Right atrium auricular region (tissue), 2 donors: ENCODE data around the gene CACNA1D. TPM values are rescaled to one million over a fixed set of nuclear protein-coding genes. Genes with fewer than 3 reads are reported as not detected.

Experiments
- DNase-seq: peaks from one replicate; pipeline ENCODE4 v3.0.0-alpha.2; 2019; ENCODE audit warnings: low spot score
- H3K27ac ChIP-seq, 2 donors: fragments of 200-600 bp; sonication (generic); 1 replicate in 1 of 2; 2 replicates in 1 of 2; pipeline ENCODE4 v1.5.1; 2016 to 2019
- H3K27me3 ChIP-seq, 2 donors: fragments of 200-600 bp; sonication (generic); one replicate each; pipeline versions ENCODE4 v1.5.1 to v1.6.0; 2017 to 2019
- H3K36me3 ChIP-seq: fragments of 200-600 bp; sonication (generic); one replicate; pipeline ENCODE4 v1.5.1; 2016
- H3K4me1 ChIP-seq, 2 donors: fragments of 200-600 bp; sonication (generic); one replicate each; pipeline versions ENCODE4 v1.5.1 to v1.6.0; 2017 to 2019
- H3K4me3 ChIP-seq, 2 donors: fragments of 200-600 bp; sonication (generic); 1 replicate in 1 of 2; 2 replicates in 1 of 2; pipeline ENCODE4 v1.5.1; 2017 to 2019; ENCODE audit warnings: mild to moderate bottlenecking in 1 of 2, moderate library complexity in 1 of 2
- H3K9me3 ChIP-seq, 2 donors: fragments of 200-600 bp; sonication (generic); one replicate each; pipeline ENCODE4 v1.5.1; 2019
- CTCF ChIP-seq, 2 donors: fragments of 200-600 bp; sonication (generic); IDR thresholded peaks; one replicate each; pipeline ENCODE4 v1.5.1; 2019; ENCODE audit warnings: antibody characterized with exemption in 2 of 2
- total RNA-seq, 2 donors: library from RNA; depleted of rRNA; stranded (reverse); fragments of >200 nt; gene quantifications; one replicate each; pipeline ENCODE4 v1.1.0, GENCODE V29; 2016

Gene CACNA1D
- total RNA-seq, 2 donors from 2014 or later: 2.7 to 9.6 TPM

DNA sequence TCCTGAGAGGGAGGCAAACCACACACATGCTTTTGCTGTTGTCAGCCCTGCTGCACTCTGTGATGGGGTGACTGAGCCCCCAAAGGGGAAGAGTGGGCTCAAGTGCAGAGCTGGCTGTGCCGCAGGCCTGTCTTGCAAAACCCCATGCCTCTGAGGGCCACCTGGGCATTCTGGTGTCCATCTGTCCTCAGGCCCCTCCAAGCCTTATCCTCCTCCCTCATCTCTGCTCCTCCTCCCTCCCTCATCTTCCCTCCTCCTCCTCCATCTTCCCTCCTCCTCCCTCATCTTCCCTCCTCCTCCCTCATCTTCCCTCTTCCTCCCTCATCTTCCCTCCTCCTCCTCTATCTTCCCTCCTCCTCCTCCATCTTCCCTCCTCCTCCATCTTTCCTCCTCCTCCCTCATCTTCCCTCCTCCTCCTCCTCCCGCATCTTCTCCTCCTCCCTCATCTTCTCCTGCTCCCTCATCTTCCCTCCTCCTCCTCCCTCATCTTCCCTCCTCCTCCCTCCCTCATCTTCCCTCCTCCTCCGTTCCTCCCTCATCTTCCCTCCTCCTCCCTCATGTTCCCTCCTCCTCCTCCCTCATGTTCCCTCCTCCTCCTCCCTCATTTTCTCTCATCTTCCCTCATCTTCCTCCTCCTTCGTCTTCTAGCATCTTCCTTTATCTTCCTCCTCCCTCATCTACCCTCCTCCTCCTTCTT, 311.2 kb downstream of the CACNA1D start:
- H3K9me3 ChIP-seq: no peaks in the 10 kb centered on the region
- TF ChIP-seq CTCF (IDR thresholded peaks at IDR 0.05): no peak
- no peak overlapping the region for H3K4me3 ChIP-seq
- H3K36me3 ChIP-seq: no peaks in the 10 kb centered on the region
- no peak for DNase-seq
- peaks cover 0 to 31% of the 10 kb centered on the region in 2 donors for H3K4me1 ChIP-seq
- no peaks in the 10 kb centered on the region for H3K27me3 ChIP-seq
- H3K27ac ChIP-seq: no peak overlapping the region

- peaks cover 0 to 31% of the 10 kb centered on the region in 2 donors for H3K4me1 ChIP-seq
- DNase-seq: no peak
- no peaks in the 10 kb centered on the region for H3K36me3 ChIP-seq
- H3K27me3 ChIP-seq: no peaks in the 10 kb centered on the region
- peak overlapping the region; percentile 54 to 58 for H3K27ac ChIP-seq
- no peak overlapping the region for H3K4me3 ChIP-seq
- no peak for TF ChIP-seq CTCF (IDR thresholded peaks at IDR 0.05)
- no peaks in the 10 kb centered on the region for H3K9me3 ChIP-seq
These were observed 312.0 kb downstream of the CACNA1D start for GRCh38 chr3:53806182-53807116.

- H3K4me1 ChIP-seq: peaks cover 0 to 31% of the 10 kb centered on the region in 2 donors
These were observed 312.9 kb downstream of the CACNA1D start for GRCh38 chr3:53807117-53807810.

DNA sequence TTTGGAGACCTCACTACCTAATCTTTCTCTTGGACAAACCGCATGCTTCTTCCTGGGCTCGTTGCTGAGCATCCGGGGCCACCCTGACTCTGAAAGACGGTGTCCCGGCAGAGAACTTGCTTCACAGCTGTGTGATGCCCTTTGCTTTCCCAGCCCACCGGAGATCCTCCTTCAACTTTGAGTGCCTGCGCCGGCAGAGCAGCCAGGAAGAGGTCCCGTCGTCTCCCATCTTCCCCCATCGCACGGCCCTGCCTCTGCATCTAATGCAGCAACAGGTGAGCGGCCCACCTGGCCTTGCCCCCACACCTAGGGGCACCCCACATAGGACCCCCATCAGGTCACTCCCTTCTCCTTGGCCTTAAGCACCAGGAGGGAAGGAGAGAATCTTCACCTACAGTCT, 314.1 kb downstream of the CACNA1D start:
- Histone ChIP-seq H3K27ac (no peak overlapping the region), H3K36me3 (no peaks in the 10 kb centered on the region), H3K27me3 (no peaks in the 10 kb centered on the region), H3K4me3 (no peak overlapping the region), H3K9me3 (no peaks in the 10 kb centered on the region), H3K4me1 (peaks cover 0 to 31% of the 10 kb centered on the region in 2 donors)
- no peak for TF ChIP-seq CTCF (IDR thresholded peaks at IDR 0.05)
- no peak for DNase-seq

More at GRCh38 chr3:53807117-53807810, 312.9 kb downstream of the CACNA1D start:
- Histone ChIP-seq H3K27ac (peak overlapping the region; percentile 54 to 58), H3K27me3 (no peaks in the 10 kb centered on the region), H3K9me3 (no peaks in the 10 kb centered on the region), H3K4me3 (no peak overlapping the region), H3K36me3 (no peaks in the 10 kb centered on the region)
- no peak for TF ChIP-seq CTCF (IDR thresholded peaks at IDR 0.05)
- DNase-seq: no peak

- no peak for DNase-seq
- no peaks in the 10 kb centered on the region for H3K36me3 ChIP-seq
- H3K4me1 ChIP-seq: peaks cover 0 to 30% of the 10 kb centered on the region in 2 donors
- H3K9me3 ChIP-seq: no peaks in the 10 kb centered on the region
- H3K4me3 ChIP-seq: no peak overlapping the region
- TF ChIP-seq CTCF (IDR thresholded peaks at IDR 0.05): no peak
- no peaks in the 10 kb centered on the region for H3K27me3 ChIP-seq
- no peak overlapping the region for H3K27ac ChIP-seq
These were observed 314.9 kb downstream of the CACNA1D start for GRCh38 chr3:53809267-53809666.
